ENCODE data around the gene ARL4D.
"Not testable (repeated sequence)": the region's sequence is repeated elsewhere in the genome, so short reads cannot be mapped to it uniquely, and the experiment has no call there.

The ARL4D gene

DNA sequence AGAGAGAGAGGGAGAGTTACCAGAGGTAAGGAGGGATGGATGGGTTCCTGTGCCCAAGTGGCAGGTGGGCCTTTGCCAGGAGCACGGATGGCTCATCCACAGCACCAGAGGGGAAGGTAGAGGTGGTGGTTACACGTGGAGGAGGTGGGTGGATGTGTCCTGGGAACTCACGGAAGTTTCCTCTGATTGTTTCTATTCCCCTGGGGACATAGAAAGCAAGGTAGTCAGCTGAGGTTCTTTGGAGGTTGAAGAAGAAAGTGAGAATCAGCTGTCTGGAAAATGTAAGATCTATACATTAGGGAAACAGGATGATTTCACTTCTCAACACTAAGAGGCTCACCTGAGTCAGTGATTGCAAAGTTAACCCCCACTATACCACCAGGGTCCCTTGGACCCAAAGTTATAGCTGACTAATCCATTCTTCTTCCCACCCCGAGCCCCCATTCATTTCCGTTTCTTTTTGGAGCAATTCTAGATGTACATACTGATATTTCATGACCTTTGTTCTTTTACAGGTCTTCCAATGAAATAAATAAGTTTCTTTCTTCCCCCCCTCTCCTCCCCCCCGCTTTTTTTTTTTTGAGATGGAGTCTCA, 27.5 kb upstream of the ARL4D start:
- DNase-seq: no peak

DNA sequence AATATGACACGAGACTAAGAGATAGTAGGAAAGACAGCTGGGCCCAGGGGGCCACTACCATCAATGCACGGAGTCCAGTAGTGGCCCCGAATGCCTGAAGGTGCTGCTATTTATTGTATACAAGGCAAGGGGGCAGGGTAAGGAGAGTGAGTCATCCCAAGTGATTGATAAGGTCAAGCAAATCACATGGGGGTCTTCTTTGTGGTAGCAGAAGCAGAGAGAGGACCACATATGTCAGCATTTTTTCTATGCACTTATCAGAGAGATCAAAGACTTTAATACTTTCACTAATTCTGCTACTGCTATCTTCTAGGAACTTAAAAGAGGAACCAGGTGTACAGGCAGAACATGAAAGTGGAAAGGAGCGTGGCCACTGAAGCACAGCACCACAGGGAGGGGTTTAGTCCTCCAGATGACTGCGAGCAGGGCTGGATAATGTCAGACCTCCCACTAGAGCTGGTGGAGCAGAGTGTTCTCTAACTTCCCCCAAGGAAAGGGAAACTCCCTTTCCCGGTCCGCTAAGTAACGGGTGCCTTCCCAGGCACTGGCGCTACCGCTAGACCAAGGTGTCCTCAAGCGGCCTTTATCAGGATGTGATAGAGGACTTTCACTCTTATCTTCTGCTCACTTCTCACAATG, 26.4 kb upstream of the ARL4D start:
- DNase-seq: no peak

- no peak for DNase-seq
Measured at GRCh38 chr17:43373356-43373755, 25.4 kb upstream of the ARL4D start.

- not testable (repeated sequence) for DNase-seq
Measured at GRCh38 chr17:43375915-43376314, 22.9 kb upstream of the ARL4D start.

DNA sequence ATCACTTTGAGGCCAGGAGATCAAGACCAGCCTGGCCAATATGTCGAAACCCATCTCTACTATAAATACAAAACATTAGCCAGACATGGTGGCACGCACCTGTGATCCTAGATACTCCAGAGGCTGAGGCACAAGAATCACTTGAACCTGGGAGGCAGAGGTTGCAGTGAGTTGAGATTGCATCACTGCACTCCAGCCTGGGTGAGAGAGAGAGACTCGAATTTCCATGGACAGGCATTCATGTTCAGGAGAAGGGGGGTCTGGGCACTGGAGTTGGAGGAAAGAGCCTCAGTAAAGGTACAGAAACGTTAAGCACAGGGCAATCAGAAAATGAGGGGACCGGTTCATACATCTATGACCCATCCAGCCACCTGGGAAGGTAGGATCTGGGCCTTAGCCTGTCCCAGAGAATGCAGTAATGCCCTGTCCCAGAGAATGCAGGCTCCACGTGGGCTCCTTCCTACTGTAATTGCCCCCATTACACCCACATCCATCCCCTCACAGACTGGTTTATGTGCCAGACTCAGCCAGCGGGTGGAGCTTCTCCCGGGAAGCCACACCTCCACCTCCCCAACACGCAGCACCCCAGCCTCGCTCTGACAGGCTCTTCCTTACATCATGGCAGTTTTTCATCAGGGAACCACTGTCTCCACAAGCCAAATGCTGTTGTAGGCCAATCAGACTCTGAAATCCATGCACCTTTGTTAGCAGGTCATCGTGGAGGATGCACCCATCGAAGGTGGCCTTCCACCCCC, 21.6 kb upstream of the ARL4D start:
- DNase-seq: no peak

DNA sequence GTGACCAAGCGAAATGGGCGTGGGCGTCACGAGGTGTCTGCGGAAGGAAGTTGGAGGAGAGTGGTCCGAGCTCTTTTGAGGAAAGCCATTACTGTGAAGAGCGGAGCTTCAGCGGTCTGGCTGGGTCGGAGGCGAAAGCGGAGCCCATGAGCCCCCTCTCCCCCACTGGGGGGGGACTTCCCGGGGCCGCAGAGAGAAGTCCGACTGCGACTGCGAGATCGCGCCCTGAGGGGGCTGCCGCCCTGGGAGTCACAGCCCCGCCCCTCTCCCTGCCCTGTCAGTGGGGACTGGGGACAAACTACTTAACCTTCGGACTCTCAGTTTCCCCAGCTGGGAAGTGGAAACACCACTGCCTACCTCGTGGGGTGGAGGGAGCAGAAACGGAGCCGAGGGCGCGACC, 20.0 kb upstream of the ARL4D start:
- no peak for DNase-seq

- no peak for DNase-seq
Measured at GRCh38 chr17:43380307-43380706, 18.5 kb upstream of the ARL4D start.

- DNase-seq: no peak
Measured at GRCh38 chr17:43381204-43381603, 17.6 kb upstream of the ARL4D start.

GRCh38 chr17:43381621-43382020, 17.2 kb upstream of the ARL4D start:
- no peak for DNase-seq

DNA sequence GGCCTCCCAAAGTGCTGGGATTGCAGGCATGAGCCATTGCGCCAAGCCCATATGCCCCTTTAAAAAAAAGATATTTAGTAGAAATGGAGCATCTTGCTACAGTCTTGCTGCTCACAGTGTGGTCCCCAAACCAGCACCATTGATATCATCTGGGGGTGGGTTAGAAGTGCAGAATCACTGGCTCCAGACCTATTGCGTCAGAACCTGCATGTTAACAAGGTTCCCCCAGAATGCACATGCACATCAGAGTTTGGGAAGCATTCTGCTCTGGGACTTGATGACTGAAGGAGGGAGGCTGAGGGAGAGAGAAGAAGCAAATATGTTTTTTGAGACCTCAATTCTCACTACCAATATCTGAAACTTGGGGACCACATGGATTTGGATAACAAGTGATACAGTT, 16.0 kb upstream of the ARL4D start:
- no peak for DNase-seq

DNA sequence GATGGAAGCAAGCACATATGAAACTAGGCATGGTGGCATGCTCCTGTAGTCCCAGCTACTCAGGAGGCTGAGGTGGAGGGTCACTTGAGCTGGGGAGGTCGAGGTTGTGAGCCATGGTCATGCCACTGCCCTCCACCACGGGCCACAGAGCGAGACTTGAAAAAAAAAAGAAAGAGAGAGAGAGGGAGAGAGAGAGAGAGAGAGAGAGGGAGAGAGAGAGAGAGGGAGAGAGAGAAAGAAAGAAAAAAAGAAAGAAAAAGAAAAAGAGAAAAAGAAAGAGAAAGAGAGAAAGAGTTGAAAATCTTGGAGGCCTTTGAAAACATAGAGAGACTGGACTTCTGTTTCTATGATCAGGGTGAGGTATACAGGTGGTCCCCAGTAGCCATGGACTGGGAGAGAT, 15.4 kb upstream of the ARL4D start:
- no peak for DNase-seq

- DNase-seq: no peak
Measured at GRCh38 chr17:43383826-43384475, 14.8 kb upstream of the ARL4D start.

- DNase-seq: no peak
Measured at GRCh38 chr17:43384476-43384862, 14.3 kb upstream of the ARL4D start.

- DNase-seq: no peak
Measured at GRCh38 chr17:43385046-43385831, 13.6 kb upstream of the ARL4D start.

DNA sequence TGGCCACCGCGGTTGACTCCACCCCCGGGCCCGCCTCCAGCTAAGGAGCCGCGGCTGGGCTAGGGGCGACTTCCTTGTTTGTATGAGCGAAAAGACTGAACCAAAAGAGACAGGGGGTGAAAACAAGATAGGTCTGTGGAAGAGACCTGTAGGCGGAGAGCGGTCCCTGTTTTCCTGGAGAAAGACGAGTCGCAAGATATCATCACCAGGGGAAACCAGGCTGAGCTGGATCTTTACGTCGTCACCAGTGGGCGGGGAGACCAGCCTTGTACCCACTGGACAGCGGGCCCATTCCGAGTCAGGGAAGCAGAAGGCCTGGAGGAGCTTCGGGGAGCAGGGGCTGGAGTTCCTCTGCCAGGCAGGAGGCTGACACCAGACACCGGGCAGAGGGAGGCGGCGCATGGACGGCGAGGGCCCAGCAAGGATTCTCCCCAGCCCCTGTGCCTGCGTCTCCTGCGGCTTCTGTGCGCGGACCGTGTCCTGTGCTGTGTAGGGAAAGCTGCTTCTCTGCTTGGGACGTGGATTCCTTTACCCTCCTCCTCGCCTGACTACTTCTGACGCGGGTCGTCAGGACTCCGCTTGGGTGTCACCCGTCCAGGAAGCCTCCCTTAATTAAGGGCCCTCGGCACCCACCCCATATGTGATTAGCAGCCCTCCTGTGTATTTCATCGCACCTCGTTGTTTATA, 10.3 kb upstream of the ARL4D start:
- peak; percentile 92 for DNase-seq

DNA sequence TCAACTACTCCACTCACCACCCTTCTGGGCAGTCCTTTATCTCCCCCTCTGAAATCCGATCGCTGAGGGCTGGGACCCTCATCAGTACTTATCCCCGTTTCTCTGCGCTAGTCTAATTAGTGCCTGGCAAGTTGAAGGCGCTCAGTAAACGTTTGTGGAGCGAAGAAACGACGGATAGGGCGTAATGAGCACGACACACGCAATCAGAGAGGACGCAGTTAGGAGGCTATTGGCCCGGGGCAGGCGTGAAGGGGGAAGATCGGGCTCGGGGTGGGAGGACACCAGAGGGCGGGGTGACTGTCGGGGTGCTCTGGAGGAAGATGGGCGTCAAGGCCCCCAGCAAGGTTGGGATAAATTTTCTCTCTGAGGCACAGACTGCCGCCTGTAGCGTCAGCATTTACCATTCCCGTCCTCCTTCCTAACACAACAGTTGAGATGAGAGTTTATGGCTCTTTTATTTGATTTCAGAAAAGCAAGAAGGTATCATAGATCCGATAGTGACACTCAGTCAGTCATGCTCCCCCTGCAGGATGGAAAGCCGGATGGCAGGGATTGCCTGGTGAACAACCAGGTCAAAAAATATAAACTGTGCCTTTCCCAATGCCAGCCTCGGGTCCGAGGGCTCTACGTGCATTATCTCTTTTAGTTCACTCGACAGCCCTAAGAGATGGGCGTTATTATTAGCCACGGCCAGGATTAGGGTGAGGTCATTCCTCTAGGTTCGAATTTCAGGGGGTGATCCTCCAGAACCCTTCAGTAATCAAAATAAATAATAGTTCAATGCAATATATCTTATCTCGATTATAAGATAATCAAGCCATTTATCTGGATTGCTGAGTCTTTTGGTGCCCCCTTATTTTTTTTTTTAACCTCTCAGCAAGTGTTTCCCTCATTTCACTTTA, 9.5 kb upstream of the ARL4D start:
- DNase-seq: peak; percentile 81

- no peak for DNase-seq
Measured at GRCh38 chr17:43392397-43392796, 6.4 kb upstream of the ARL4D start.

- peak; percentile 88 for DNase-seq
Measured at GRCh38 chr17:43393944-43394482, 4.8 kb upstream of the ARL4D start.

GRCh38 chr17:43394696-43395095, 4.1 kb upstream of the ARL4D start:
- not testable (repeated sequence) for DNase-seq

- DNase-seq: no peak
Measured at GRCh38 chr17:43395165-43395564, 3.6 kb upstream of the ARL4D start.
